HG02678 (cell line): Measurements from ENCODE around the gene SUSD2.
A peak's percentile ranks its signal among the peaks of the same experiment; 100 is the strongest.
"Not testable (repeated sequence)": the region's sequence is repeated elsewhere in the genome, so short reads cannot be mapped to it uniquely, and the experiment has no call there.

Source experiments
- ATAC-seq: cut with Tn5 transposase; IDR thresholded peaks from one replicate; pipeline ENCODE4 v1.9.1; 2021; ENCODE audit warnings: mild to moderate bottlenecking, moderate library complexity; ENCODE audit not compliant: unreplicated experiment

The SUSD2 gene, protein sequence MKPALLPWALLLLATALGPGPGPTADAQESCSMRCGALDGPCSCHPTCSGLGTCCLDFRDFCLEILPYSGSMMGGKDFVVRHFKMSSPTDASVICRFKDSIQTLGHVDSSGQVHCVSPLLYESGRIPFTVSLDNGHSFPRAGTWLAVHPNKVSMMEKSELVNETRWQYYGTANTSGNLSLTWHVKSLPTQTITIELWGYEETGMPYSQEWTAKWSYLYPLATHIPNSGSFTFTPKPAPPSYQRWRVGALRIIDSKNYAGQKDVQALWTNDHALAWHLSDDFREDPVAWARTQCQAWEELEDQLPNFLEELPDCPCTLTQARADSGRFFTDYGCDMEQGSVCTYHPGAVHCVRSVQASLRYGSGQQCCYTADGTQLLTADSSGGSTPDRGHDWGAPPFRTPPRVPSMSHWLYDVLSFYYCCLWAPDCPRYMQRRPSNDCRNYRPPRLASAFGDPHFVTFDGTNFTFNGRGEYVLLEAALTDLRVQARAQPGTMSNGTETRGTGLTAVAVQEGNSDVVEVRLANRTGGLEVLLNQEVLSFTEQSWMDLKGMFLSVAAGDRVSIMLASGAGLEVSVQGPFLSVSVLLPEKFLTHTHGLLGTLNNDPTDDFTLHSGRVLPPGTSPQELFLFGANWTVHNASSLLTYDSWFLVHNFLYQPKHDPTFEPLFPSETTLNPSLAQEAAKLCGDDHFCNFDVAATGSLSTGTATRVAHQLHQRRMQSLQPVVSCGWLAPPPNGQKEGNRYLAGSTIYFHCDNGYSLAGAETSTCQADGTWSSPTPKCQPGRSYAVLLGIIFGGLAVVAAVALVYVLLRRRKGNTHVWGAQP

DNA sequence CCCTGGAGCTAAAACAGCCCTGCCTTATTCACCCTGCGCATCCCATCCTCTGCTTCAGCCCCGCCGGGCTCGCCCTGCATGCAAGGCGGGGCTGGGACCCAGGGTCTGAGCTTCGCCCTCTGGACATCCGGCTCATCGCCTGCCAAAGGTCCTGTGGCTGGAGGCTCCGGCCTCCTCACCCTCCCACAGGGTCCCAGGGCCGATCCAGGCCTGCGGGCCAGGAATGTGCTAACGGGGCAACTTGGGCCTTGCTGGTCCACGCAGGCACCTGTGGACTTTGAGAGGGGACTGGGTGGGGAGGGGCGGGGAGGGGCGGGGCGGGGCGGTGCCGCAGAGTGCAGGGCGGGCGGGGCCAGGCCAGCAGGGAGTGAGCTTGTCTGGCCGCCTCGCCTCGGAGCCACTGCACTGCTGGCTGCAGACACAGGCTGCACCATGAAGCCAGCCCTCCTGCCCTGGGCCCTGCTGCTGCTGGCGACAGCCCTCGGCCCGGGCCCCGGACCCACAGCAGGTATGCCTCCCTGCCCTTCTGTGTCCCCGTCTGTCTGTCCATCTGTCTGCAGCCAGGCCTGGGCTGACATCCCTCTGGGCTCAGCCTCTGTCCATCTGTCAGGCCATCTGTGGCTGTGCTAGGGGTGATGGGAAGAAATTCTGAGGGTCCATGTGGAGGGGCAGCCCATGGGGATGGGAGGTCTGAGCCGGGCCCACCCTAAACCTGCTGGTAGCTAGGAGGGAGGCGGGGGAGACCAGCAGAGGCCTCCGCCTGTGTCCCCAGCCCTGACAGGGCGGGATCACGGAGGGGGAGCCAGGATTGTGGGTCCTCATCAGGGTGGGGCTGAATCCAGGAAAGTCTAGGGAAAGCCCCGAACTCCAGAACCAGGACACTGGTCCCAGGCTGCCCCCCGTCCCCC, at the start of gene SUSD2:
TSS of gene SUSD2 (plus strand) at position 400 of the 908 bp plus-strand sequence. CDS start at position 433, 33 bp downstream.
- no peak for ATAC-seq

DNA sequence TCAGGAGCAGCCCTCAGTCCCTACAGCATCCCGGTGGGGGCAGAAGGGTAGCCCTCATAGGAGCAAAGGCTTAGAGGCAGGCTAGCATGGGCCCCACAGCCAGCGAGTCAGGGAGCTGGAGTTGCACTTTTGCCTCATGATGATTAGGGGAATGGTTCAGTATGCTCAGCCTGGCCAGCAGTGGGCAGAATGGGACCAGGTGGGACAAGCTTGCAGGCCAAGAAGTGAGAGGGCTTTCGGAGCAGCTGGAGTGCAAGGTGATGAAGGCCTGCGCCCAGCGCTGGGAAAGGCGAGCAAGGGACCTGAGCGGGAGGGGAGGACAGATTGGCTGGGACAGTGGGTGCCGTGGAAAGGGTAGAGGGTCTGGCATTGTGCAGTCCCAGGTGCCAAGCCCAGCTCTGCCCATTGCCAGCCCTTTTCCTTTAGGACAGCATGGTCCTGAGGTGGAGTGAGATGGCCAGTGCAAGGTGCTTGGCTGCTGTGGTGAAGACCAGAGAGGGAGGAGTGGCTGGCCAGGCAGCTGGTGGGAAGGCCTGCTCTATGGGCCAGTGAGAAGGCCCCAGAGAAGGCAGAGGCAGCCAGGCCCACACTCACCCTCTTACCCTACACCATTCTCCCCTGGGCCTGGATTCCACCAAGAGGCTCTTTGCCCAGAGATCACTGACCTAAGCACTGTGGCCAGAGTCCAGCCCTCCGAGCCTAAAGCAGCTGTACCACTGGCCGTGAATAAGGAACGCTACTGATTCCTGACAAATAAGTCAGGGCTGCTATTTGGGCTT, 47.9 kb upstream of the SUSD2 start:
- no peak for ATAC-seq

DNA sequence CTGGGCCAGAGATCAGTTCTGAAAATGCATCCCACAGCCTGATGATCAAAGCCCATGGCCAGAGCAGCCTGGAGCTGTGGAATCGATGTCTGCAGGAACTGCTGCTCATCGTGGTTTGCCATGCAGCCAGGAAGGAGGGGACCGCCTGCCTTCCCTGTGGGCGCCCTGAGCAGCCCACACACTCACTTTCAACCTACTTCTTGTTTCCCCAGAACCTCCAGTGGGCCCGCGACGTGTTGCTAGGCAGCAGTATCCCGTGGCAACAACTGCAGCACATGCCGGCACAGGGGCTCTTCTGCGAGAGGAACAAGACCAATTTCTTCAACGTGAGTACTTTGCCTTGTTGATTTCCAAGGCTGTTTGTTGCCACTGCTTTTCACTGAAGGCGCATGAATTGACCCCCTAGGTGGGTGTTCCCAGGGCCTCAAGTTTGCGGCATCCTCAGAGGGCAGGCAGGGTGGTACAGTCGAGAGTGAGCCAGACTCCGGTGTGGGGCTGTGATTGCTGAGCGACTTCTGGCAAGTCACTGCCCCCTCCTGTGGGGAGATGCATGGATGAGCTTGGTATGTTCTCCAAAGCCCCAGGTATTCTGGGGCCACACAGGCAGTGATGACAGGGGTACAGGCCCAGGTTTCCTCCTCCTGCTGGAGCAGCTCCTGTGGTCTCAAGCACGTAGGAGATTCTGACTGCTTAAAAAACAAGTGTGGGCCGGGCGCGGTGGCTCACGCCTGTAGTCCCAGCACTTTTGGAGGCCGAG, 47.0 kb upstream of the SUSD2 start:
- ATAC-seq, result no peak

DNA sequence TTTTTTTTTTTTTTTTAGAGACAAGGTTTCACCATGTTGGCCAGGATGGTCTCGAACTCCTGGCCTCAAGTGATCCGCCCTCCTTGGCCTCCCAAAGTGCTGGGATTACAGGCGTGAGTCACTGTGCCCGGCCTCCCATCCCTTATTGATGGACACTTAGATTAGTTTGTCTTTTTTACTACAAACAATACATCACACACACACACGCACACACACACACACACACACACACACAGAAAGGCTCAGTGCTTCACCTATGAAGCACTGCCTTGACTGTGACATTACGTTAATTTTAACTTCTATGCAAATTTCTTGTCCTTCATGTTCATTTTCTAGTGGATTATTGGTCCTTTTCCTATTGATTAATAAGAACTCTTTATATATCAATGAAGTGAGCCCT, 44.8 kb upstream of the SUSD2 start:
- ATAC-seq, result not testable (repeated sequence)

DNA sequence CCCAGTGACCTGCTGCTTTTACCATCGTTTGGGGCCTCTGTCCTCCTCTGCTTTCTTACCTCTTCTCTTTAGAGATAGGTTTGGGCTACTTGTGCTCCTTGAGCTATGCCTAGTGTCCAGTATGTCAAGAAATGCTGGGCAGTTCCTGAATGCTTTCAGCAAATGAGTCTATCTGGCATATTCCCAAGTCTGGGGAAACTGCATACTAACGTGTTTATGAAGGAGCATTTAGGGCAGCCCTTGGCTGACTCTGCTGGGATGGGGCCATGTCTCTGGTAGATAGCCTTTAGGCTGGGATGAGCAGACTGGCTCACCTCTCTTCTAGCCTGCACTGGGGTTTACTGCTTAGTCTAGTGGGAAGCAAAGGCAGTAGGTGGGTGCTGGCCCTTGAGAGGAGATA, 43.7 kb upstream of the SUSD2 start:
- ATAC-seq, result no peak

DNA sequence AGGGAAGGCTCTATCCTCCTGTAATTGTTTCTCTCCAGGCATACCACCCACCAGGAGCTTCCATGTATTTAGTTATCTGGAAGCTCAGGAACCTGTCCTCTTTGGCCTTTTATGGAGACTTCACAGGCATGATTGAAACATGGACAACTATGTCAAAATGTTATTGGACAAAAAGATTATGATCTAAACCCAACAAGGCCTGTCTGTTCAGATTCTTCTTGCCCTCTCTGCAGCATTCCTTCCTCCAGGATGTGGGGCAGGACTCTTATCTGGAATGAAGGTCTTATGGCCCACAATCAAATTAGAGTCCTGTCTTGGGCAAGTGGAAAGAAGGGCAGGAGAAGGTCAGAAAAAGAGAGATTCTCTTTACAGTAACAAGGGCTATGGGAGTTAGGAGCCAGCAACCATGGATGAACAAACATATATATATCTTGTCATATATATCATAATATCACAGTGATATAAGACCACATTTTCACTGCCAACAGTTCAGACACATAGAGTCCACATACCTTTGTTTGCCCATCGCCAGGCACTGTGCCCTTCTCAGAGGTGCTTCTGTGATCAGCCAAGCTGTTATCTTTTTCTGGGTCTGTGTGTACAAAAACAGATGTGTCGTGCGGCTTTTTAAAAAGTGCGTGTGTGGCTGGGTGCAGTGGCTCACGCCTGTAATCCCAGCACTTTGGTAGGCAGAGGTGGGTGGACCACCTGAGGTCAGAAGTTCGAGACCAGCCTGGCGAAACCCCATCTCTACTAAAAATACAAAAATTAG, 42.5 kb upstream of the SUSD2 start:
- ATAC-seq, result no peak

DNA sequence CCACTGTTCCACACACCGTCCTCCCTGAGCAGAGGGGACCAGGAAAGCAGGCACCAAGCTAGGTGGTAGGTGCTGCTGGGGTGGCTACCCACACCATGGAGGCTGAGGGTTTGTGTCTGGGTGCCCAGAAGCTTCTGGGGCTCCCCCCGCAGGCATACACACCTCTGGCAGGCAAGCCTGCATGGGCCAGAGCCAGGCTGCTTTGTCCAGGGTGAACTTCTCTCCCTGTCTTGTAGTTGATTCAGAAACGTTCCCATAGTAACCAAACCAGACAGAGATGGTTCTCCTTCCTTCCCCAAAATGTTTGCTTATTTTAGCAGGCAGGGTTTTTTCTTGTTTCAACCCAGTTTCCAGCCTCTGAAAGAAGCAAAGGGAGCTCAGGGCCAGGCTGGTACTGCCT, 40.9 kb upstream of the SUSD2 start:
- ATAC-seq, result no peak

DNA sequence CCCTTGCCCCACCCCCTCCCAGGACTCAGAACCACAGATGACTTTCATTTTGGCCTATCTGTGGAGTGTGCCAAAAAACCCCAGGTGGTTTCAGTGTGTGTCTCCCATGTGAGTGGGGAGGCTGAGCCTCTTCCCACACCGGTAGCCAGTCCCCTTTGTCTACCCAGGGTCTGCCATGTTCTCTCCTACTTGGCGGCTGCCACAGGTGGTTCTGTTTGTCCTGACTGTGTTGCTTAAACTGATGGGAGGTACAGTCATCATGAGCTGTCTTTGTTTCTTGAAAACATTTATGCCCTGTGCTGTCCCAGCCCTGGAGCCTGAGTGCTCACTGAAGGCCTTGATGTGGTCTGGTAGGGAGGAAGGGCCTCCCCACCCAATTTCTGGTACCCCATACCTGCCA, 39.7 kb upstream of the SUSD2 start:
- ATAC-seq, result no peak

DNA sequence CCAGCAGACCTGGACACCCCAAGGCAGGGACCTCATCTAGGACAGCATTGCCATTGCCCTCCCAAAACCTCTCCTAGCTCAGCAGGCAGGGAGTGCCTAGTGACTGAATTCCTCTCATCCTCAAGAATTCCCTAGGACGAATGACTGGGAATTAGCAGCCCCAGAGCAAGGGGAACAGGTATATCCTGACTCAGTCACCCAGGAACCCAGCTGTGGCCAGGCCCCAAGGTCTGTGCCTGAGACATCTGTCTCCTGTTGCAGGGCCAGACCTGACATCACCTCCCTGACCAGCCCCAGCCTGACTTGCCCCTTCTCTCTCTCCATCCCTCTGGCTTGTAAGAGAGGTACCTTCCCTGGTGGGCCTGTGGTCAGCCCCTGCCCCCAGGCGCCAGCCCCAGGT, 39.0 kb upstream of the SUSD2 start:
- no peak for ATAC-seq

DNA sequence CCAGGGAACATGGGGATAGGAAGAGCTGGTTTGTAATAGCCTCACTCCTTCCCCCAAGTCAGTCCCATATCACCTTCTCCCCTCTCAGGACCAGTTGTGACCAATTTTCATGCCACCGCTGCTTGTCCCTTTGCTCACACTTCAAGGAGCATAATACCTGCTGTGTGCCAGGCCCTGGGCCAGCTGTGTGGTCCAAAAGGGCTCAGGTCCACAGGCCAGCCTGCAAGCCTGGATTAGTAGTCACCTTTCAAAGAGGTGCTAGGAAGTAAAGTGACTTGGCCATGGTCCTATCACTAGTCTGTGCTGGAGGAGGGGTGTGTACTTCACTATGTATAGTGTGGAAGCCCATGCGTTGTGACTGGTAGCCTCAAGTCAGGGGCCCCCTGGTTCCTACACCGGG, 38.5 kb upstream of the SUSD2 start:
- no peak for ATAC-seq

DNA sequence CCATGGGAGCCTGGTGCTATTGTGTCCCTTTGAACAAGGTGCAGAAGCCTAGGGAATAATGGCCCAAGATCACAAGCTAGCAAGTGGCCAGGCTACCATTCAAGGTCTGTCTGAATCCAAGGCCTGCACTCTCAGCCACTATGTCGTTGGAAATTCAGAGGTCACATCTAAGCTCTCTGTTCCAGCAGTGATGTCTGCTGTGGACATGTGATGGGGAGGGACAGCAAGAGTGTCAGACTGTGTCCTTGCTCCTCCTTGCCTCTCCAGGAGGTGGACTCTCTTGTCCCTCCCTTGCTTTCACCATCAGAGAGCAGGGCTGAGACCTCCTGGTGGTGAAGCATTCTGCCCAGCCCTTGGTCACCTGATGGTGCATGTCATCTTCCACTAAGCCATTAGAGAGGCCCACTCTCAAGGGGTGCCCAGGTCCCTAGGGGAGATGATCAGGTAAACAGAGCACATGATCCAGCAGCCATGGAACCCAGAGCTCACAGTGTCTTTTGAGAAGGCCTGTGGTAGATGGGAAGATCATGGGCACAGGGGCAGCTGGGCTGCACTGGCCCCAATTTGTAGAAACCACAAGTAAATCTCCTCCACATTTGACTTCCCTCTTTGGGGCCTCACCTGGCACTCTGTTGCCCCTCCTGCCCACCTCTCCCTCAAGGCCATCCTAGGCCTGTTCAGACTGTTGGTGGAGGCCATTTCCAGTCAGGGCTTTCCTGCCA, 37.1 kb upstream of the SUSD2 start:
- no peak for ATAC-seq

DNA sequence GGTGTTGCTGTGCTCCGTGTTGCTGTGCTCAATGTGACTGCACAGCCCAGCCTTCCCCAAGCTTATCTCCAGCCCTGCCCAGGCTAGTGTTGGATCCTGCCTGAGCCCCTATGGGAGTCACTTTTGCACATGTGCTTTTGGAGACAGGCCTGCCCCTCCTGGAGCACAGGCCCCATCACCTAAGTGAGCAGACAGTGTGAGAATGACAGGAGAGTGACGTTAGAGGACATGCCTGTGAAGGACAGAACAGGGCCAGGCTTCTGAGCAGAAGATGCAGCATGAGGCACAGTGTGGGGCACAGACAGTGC, 36.6 kb upstream of the SUSD2 start:
- ATAC-seq, result no peak

DNA sequence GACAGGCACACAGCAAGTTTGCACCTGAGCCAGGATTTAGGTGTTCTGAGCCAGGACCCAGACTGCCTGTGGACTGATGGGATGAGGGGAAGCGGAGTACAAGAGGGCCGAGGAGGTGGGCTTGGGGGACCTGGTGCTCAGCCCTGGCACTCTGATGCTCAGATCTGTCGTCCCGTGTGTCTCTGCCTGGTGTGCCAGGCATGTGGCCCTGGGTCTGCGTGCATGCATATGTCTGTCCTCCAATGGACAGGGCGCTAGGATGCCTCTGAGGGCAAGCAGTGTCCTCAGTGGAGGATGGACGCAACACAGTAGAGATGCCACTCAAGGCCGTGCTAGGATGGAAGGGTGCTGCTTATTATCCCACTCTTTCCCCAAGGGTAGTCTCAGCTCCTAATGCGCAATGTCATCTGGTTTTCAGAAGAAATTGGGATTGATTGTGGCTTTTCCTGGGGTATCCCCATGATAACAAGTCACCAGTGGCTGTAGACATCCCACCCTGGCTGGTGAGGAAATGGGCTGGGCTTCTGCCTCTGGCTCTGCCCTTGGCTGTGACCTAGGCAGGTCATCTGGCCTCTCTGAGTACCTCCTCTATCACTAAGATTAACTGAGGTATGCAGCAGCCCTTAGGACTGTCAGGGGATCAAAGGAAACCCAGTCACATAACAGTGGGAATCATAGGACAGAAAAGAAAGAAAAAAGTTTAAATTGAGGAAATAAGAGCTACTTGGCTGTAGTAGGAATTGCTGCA, 35.7 kb upstream of the SUSD2 start:
- peak; percentile 12 for ATAC-seq

DNA sequence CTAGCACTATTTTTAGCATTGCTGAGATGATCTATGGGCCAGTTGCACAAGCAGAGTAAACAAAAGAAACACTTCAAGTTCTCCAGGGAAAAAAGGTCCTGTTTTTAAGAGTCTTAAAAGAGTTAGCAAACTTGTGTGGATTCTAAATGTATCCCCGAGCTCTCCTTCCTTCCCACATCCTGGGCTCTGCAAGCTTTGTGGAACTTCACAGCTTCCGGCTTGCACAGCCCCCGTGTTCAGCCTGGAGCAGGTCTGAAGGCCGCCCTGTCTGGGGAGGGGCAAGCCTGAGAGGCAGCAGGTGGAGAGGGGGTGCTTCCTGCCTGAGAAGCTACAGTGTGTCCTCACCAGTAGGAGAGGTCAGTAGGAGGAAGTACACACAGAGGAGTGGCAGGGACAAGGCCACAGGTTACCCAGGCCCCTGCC, 35.1 kb upstream of the SUSD2 start:
- ATAC-seq, result peak; percentile 77

DNA sequence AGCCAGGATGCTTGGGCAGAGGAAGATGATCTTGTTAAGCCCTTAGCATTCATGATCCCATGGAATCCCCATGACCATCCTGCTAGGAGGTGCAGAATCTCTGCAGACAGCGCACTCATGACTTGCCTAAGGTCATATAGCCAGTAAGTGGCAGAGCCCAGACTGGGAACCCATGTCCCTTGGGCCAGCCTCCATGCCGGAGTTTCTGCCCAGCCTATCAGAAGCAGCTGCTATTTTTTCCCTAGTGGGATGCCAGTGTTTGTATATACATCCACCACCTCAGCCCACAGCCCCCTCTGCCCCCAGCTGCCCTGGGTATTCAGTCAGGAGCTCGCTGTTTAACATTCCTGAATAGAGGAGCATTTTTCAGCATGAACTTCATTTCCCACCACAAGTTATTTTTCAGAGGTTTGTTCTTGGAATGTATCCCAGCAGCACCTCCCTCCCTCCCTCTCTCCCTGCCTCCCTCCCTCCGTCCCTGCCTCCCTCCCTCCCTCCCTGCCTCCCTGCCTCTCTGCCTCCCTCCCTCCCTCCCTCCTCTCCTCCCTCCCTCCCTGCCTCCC, 34.4 kb upstream of the SUSD2 start:
- ATAC-seq, result no peak

DNA sequence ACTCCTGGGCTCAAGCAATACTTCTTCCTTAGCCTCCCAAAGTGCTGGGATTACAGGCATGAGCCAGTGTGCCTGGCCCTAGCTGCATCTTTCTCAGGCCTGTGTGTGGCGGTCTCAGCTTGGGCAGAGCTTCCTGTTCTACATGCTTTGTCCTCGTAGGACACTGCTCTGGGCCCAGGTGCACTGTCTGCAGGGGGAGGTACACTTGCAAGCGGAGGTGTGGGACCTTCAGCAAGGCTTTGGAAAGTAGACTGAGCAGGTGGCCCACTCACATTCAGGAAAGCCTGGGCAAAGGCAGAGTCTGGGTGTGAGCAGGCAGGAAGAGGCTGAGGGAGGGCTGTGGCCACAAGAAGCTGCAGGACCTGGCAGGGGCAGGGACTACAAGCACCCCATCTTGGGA, 33.6 kb upstream of the SUSD2 start:
- ATAC-seq, result no peak
